ENCODE results near the gene C1QTNF6.

GRCh38 chr22:37179622-37180420 is 8.2 kb downstream of the C1QTNF6 start:
- TF ChIP-seq GATA3 (IDR thresholded peaks at IDR 0.05; ENCODE audit: low read depth, low read length) = no peak
- TF ChIP-seq GATA2 (IDR thresholded peaks at IDR 0.05; ENCODE audit: low read depth, low read length) = no peak
